ENCODE measurements around the gene CORO2B. TPM values are rescaled to one million over a fixed set of nuclear protein-coding genes. Genes with fewer than 3 reads are reported as not detected.
A peak's percentile ranks its signal among the peaks of the same experiment; 100 is the strongest.

CORO2B gene
- total RNA-seq, 2 donors from 2014 or later = not detected

DNA sequence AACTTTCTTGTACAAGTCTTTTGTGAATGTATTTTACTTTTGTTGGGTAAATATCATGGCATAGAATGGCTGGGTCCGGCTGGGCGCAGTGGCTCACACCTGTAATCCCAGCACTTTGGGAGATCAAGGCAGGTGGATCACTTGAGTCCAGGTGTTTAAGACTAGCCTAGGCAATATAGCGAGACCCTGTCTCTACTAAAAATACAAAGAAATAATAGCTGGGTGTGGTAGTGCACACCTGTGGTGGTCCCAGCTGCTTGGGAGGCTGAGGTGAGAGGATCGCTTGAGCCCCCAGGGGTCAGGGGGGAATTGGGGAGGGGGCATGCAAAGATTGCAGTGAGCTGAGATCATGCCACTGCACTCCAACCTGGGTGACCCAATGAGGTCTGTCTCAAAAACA is 189.0 kb downstream of the CORO2B start:
- H3K27me3 Mint-ChIP-seq = peaks cover 5 to 23% of the 10 kb centered on the region in 2 donors
- H3K4me3 Mint-ChIP-seq = no peak overlapping the region
- no peak for DNase-seq (ENCODE audit: low spot score)
- ATAC-seq = no peak
- H3K4me1 Mint-ChIP-seq (ENCODE audit: low read depth in 2 of 2) = peaks cover 18 to 23% of the 10 kb centered on the region in 2 donors
- H3K27ac Mint-ChIP-seq = peak overlapping the region in 1 of 2 donors; percentile 73
- no peaks in the 10 kb centered on the region for H3K36me3 Mint-ChIP-seq
- peaks cover 3% of the 10 kb centered on the region for H3K9me3 Mint-ChIP-seq

DNA sequence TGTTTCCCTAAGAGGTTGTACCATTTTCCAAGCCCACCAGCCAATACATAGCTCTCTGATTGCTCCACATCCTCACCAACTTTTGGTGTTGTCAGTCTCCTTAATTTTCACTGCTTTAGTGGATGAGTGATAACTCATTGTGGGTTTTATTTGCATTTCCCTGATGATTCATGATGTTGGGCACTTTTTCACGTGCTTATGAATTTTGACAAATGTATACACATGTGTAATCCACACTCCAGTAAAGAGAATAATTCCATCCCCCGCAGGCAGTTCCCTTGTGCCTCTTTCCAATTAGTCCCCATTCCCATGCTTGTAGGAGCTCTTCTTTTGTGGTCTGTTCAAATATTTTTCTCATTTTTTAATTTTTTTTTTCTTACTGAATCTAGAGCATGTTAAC is 189.5 kb downstream of the CORO2B start:
- Mint-ChIP-seq H3K27me3 (peaks cover 5 to 18% of the 10 kb centered on the region in 2 donors), H3K9me3 (peaks cover 3% of the 10 kb centered on the region), H3K4me1 (ENCODE audit: low read depth in 2 of 2) (peaks cover 18 to 23% of the 10 kb centered on the region in 2 donors), H3K36me3 (no peaks in the 10 kb centered on the region), H3K4me3 (no peak overlapping the region), H3K27ac (peak overlapping the region in 1 of 2 donors; percentile 73)
- DNase-seq (ENCODE audit: low spot score) (no peak), ATAC-seq (no peak)

DNA sequence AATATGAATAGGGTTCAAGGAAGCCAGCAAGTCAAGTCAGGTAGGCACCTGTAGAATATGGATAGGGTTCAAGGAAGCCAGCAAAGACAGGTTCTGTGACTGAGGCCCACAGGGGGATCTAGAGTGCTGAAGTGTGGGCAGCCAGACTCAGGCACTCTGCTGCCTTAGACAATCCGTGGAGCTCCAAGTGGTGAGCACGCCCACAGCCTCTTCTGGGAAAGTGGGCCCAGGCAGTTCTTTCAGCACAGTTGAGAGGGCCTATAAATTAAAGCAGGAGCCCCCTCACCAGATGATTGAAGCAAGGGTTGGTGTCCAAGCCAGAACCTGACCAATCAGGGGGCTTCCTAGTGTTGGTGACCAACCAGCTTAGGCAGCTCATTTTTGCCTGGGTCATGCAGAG is 190.9 kb downstream of the CORO2B start:
- no peak for ATAC-seq
- Mint-ChIP-seq H3K4me1 (ENCODE audit: low read depth in 2 of 2) (peaks cover 18 to 31% of the 10 kb centered on the region in 2 donors), H3K4me3 (no peak overlapping the region)

DNA sequence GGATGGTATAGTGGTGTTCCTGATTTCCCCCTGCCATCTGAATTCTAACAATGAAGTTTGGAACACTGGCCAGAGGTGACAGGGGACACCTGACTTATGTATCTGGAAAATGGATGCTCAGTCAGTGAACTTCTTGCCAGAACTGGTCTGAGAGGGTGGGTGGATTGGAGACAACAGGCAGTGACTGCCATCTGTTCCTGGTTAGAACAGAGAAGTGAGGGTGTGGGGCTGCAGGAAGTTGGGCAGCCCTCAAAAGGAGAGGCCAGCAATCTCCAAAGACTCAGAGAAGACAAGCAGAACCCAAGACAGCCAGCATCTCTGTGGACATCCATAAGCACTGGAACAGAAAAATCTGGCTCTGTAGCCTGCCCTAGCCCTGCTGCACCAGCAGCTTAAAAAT is 191.4 kb downstream of the CORO2B start:
- Mint-ChIP-seq H3K27ac (peak overlapping the region in 1 of 2 donors; percentile 25), H3K27me3 (peaks cover 5 to 9% of the 10 kb centered on the region in 2 donors), H3K9me3 (peaks cover 3% of the 10 kb centered on the region), H3K4me3 (no peak overlapping the region), H3K36me3 (no peaks in the 10 kb centered on the region), H3K4me1 (ENCODE audit: low read depth in 2 of 2) (peaks cover 18 to 33% of the 10 kb centered on the region in 2 donors)
- DNase-seq (ENCODE audit: low spot score) (no peak), ATAC-seq (no peak)

More for the DNA sequence above, 190.9 kb downstream of the CORO2B start:
- Mint-ChIP-seq H3K36me3 (no peaks in the 10 kb centered on the region), H3K9me3 (peaks cover 3% of the 10 kb centered on the region), H3K27ac (peak overlapping the region in 1 of 2 donors; percentile 25), H3K27me3 (peaks cover 5 to 9% of the 10 kb centered on the region in 2 donors)
- DNase-seq (ENCODE audit: low spot score) = no peak

GRCh38 chr15:68773036-68773435 is 194.2 kb downstream of the CORO2B start:
- Mint-ChIP-seq H3K4me1 (ENCODE audit: low read depth in 2 of 2) (peaks cover 37 to 58% of the 10 kb centered on the region in 2 donors), H3K4me3 (no peak overlapping the region), H3K9me3 (peaks cover 3% of the 10 kb centered on the region), H3K36me3 (no peaks in the 10 kb centered on the region), H3K27me3 (peaks cover 5 to 9% of the 10 kb centered on the region in 2 donors), H3K27ac (peak overlapping the region in 1 of 2 donors; percentile 38)
- DNase-seq (ENCODE audit: low spot score) = no peak
- ATAC-seq = no peak

- Mint-ChIP-seq H3K27me3 (peaks cover 5 to 9% of the 10 kb centered on the region in 2 donors), H3K27ac (peak overlapping the region in 1 of 2 donors; percentile 60), H3K9me3 (peaks cover 3% of the 10 kb centered on the region), H3K4me1 (ENCODE audit: low read depth in 2 of 2) (peaks cover 31 to 53% of the 10 kb centered on the region in 2 donors), H3K4me3 (no peak overlapping the region), H3K36me3 (no peaks in the 10 kb centered on the region)
- DNase-seq (ENCODE audit: low spot score) (no peak), ATAC-seq (no peak)
Measured at GRCh38 chr15:68774120-68774519, 195.3 kb downstream of the CORO2B start.

DNA sequence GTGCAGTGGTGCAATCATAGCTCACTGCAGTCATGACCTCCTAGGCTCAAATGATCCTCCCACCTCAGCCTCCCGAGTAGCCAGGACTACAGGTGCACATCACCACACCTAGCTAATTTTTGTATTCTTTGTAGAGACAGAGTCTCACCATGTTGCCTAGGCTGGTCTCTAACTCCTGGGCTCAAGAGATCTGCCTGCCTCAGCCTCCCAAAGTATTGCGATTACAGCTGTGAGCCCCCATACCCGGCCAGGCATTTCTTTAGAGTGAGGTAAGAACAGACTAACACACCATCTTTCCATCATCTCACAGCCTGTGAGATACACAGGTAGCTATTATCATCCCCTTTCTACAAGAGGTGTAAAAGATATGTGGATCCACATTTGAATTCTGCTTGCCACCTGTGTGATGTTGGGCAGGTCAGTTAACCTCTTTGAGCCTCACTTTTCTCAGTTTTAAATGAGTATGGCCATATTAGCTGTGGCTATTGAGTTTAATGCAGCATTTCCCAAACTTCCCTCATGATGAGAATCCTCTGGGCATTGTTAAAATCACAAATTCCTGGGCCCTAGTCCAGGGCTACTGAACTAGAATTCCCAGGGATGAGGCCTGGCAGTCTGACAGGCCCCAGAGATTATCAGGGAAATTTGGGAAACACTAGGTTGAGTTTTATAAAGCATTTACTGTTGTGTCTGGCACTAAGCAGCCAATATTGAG is 195.9 kb downstream of the CORO2B start:
- peak overlapping the region in 1 of 2 donors; percentile 60 for H3K27ac Mint-ChIP-seq
- no peak for ATAC-seq
- peaks cover 3% of the 10 kb centered on the region for H3K9me3 Mint-ChIP-seq
- peaks cover 31 to 49% of the 10 kb centered on the region in 2 donors for H3K4me1 Mint-ChIP-seq (ENCODE audit: low read depth in 2 of 2)
- H3K27me3 Mint-ChIP-seq = peaks cover 2 to 9% of the 10 kb centered on the region in 2 donors
- DNase-seq (ENCODE audit: low spot score) = no peak
- H3K4me3 Mint-ChIP-seq = no peak overlapping the region
- H3K36me3 Mint-ChIP-seq = no peaks in the 10 kb centered on the region

GRCh38 chr15:68775236-68775577 is 196.4 kb downstream of the CORO2B start:
- ATAC-seq = no peak
- Mint-ChIP-seq H3K27ac (peak overlapping the region in 1 of 2 donors; percentile 74), H3K27me3 (peaks cover 2 to 9% of the 10 kb centered on the region in 2 donors), H3K36me3 (no peaks in the 10 kb centered on the region), H3K4me3 (no peak overlapping the region), H3K9me3 (peaks cover 3% of the 10 kb centered on the region), H3K4me1 (ENCODE audit: low read depth in 2 of 2) (peaks cover 31 to 51% of the 10 kb centered on the region in 2 donors)
- no peak for DNase-seq (ENCODE audit: low spot score)

DNA sequence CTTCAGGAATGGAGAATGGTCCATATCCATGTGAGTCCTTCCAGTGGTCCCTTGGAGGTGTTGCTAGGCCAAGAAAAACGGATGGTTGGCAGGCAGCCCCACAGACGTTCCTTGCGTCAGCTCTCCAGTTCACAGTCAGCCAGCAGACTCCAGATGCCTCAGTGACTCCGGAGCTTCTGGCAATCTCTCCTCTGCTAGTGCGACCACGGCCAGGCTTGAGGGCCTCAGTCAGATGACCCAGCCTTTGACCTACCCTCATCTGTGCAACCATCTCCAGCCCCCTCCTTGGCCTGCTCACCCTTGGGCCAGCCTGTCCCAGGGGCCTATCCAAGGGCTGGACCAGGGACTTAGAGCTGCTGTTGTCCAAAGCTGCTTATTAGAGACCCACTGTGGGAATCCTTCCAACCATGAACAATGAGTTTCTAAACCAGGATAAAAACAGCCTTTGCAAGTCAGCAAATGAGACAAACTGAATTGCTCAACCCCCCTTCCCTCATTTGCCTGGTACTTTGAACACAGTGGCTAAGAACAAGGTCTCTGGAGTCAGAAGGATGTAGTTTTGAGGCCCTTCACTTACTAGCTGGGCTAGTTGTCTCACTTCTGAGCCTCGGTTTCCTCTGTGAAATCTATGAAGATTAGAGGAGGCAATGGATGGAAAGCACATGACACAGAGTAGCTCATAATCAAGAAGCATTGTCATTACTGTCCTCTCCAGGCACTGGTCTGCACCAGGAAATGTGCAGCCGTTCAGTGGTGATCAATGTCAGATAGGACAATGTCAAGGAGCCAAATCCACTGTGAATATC is 197.1 kb downstream of the CORO2B start:
- H3K36me3 Mint-ChIP-seq = no peaks in the 10 kb centered on the region
- H3K4me3 Mint-ChIP-seq = peak overlapping the region; percentile 45
- peak; percentile 59 to 61 for ATAC-seq
- DNase-seq (ENCODE audit: low spot score) = no peak
- H3K9me3 Mint-ChIP-seq = peaks cover 3% of the 10 kb centered on the region
- H3K27ac Mint-ChIP-seq = peak overlapping the region; percentile 61 to 74
- peaks cover 31 to 52% of the 10 kb centered on the region in 2 donors for H3K4me1 Mint-ChIP-seq (ENCODE audit: low read depth in 2 of 2)
- peaks cover 2 to 9% of the 10 kb centered on the region in 2 donors for H3K27me3 Mint-ChIP-seq

GRCh38 chr15:68776477-68777270 is 197.9 kb downstream of the CORO2B start:
- ATAC-seq (peak; percentile 35 to 67), DNase-seq (ENCODE audit: low spot score) (no peak)
- H3K36me3 Mint-ChIP-seq = no peaks in the 10 kb centered on the region
- peak overlapping the region; percentile 61 to 74 for H3K27ac Mint-ChIP-seq
- peak overlapping the region; percentile 16 for H3K4me3 Mint-ChIP-seq
- peaks cover 2 to 8% of the 10 kb centered on the region in 2 donors for H3K27me3 Mint-ChIP-seq
- peaks cover 29 to 51% of the 10 kb centered on the region in 2 donors for H3K4me1 Mint-ChIP-seq (ENCODE audit: low read depth in 2 of 2)
- peaks cover 3% of the 10 kb centered on the region for H3K9me3 Mint-ChIP-seq

Other genes with a start within 250 kb of the CORO2B start
- under 1 TPM; 0.17 to 0.98 TPM for gene ITGA11, start 146.8 kb upstream of the CORO2B start, total RNA-seq
- 100 to 1,000 TPM; 208 to 278 TPM for gene ANP32A, start 241.9 kb downstream of the CORO2B start, total RNA-seq

All from natural killer cell treated with Interleukin-12 subunit alpha and Interleukin-12 subunit beta and Interleukin-15 and Interleukin-18, amount 100 ng/mL, for 72 hours (primary cell).